ENCODE results near the gene PIK3C2A. TPM values are rescaled to one million over a fixed set of nuclear protein-coding genes. Genes with fewer than 3 reads are reported as not detected.
A peak's percentile ranks its signal among the peaks of the same experiment; 100 is the strongest.

PIK3C2A gene, protein sequence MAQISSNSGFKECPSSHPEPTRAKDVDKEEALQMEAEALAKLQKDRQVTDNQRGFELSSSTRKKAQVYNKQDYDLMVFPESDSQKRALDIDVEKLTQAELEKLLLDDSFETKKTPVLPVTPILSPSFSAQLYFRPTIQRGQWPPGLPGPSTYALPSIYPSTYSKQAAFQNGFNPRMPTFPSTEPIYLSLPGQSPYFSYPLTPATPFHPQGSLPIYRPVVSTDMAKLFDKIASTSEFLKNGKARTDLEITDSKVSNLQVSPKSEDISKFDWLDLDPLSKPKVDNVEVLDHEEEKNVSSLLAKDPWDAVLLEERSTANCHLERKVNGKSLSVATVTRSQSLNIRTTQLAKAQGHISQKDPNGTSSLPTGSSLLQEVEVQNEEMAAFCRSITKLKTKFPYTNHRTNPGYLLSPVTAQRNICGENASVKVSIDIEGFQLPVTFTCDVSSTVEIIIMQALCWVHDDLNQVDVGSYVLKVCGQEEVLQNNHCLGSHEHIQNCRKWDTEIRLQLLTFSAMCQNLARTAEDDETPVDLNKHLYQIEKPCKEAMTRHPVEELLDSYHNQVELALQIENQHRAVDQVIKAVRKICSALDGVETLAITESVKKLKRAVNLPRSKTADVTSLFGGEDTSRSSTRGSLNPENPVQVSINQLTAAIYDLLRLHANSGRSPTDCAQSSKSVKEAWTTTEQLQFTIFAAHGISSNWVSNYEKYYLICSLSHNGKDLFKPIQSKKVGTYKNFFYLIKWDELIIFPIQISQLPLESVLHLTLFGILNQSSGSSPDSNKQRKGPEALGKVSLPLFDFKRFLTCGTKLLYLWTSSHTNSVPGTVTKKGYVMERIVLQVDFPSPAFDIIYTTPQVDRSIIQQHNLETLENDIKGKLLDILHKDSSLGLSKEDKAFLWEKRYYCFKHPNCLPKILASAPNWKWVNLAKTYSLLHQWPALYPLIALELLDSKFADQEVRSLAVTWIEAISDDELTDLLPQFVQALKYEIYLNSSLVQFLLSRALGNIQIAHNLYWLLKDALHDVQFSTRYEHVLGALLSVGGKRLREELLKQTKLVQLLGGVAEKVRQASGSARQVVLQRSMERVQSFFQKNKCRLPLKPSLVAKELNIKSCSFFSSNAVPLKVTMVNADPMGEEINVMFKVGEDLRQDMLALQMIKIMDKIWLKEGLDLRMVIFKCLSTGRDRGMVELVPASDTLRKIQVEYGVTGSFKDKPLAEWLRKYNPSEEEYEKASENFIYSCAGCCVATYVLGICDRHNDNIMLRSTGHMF (N-terminal part only)
- total RNA-seq (2014; rRNA removed; shearing (Covaris generic)) (25.7 and 31.8 TPM in 2 replicates), polyA plus RNA-seq (2016; fragmentation: Nextera tagmentation; extraction: Ambion mirVana) (14.2 and 14.5 TPM in 2 replicates)

DNA sequence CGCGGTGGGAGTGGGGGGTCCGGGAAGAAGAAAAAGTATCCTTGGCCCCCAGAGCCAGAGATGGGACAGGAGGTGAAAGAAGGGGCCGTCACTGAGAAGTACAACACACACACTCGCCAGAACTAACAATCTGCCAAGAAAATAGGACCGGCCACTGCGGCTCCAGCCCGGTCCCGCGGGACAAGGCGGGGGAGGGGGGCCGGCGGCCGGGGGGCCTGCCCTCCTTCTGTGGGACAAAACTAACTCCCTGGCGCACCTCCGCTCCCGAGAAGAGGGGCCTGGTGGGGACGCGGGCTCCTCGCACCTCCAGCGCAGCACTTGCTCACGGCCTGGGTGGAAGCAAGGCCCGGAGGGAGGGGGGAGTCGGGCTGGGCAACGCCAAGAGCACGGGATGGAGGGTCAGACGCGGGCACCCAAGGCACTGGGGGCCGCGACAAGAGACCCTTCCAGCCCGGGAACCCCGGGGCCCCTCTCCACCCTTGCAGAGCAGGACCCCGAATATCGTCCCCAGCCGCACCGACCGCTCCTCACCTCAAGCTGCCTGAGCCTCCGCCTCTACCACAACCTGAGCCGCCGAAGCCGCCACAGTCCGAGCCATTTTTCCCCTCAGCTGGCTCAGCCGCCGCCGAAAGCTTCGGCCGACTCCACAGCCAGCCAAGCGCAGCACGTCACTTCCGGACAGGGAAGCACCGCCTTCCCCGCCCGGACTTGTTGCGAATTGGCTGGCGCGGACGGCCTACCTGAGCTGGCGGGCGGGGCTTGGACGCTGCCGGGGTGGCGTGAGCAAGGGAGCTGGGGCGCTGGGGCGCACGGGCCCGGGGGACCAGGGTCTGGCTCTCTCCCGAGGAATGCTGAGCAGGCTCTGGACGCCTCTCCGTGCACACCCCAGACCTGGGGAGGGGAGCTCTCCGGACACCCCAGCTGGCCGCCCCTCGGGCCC lies at the start of gene PIK3C2A:
TSS of gene PIK3C2A (minus strand) at position 670 of the 940 bp plus-strand sequence. CDS start 38,245 bp downstream, outside the sequence.
- peak within 1 kb of the TSS; percentile 89 for H3K4me2 ChIP-seq (ENCODE audit: unreplicated experiment)
- H3K79me2 ChIP-seq (ENCODE audit: insufficient read depth) = peaks cover 50% of the 10 kb centered on the region
- 0 out of 2 replicates have a peak, but pooled peaks cover 3% of the 10 kb centered on the region for H3K36me3 ChIP-seq (ENCODE audit: low read depth)
- DNase-seq = peak; percentile 98
- in situ Hi-C loops (cut with MboI) = no loop called here
- 1% methylated on average over 38 to 63 of the region's 72 CpGs for WGBS, 2 experiments (ENCODE audit: low coverage in 1 of 2, low lambda C conversion rate in 2 of 2, missing lambda C conversion rate in 2 of 2)
- peak within 1 kb of the TSS; percentile 80 for H3K27ac ChIP-seq
- no peak for TF ChIP-seq EZH2phosphoT487 (IDR thresholded peaks at IDR 0.05; ENCODE audit: insufficient read depth, low read depth)
- no peaks in the 10 kb centered on the region for H4K20me1 ChIP-seq (ENCODE audit: insufficient read depth)
- peak within 1 kb of the TSS; percentile 87 for H3K9ac ChIP-seq
- H3K9me3 ChIP-seq (ENCODE audit: low read depth) = no peaks in the 10 kb centered on the region
- H3K4me1 ChIP-seq (ENCODE audit: insufficient read depth) = peaks cover 27% of the 10 kb centered on the region
- H2AFZ ChIP-seq = peak within 1 kb of the TSS; percentile 91
- peak within 1 kb of the TSS; percentile 86 for H3K4me3 ChIP-seq
- H3K9me2 ChIP-seq (ENCODE audit: insufficient read depth) = no peaks in the 10 kb centered on the region
- no peaks in the 10 kb centered on the region for H3K27me3 ChIP-seq (replicated peaks; ENCODE audit: insufficient read depth)
- peaks cover 16% of the 10 kb centered on the region for H3F3A ChIP-seq (ENCODE audit: insufficient read depth)

DNA sequence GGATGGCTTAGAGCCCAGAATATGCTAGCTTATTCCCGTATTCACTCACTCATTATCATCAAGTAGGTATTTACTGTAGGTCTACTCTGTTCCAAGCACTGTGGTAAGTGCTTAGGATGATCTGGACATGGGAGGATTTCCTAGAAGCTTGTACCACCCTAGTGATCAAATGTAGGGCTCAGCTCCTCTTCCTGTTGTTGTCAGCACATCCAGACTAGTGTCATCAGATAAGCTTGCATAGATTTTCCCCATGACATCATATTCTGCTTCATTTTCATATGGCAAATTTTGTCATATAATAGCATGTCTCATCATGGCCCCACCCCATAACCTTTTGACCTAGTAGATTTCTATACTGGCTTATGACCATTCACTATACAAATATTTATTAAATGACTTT lies 49.4 kb upstream of the PIK3C2A start:
- in situ Hi-C loops (cut with MboI) = no loop called here
- H3K4me3 ChIP-seq = peak overlapping the region; percentile 52; the same call in 1 of the 2 replicates
- H3K4me2 ChIP-seq (ENCODE audit: unreplicated experiment) = peak overlapping the region; percentile 73
- H4K20me1 ChIP-seq (ENCODE audit: insufficient read depth) = no peaks in the 10 kb centered on the region
- H3K79me2 ChIP-seq (ENCODE audit: insufficient read depth) = no peaks in the 10 kb centered on the region
- no peaks in the 10 kb centered on the region for H3K9me2 ChIP-seq (ENCODE audit: insufficient read depth)
- peaks cover 22% of the 10 kb centered on the region for H3F3A ChIP-seq (ENCODE audit: insufficient read depth)
- 0% methylated on average over 1 of the region's 1 CpG for WGBS, 2 experiments (ENCODE audit: low coverage in 1 of 2, low lambda C conversion rate in 2 of 2, missing lambda C conversion rate in 2 of 2)
- no peaks in the 10 kb centered on the region for H3K9me3 ChIP-seq (ENCODE audit: low read depth)
- H3K4me1 ChIP-seq (ENCODE audit: insufficient read depth) = peaks cover 17% of the 10 kb centered on the region
- H3K27me3 ChIP-seq (replicated peaks; ENCODE audit: insufficient read depth) = no peaks in the 10 kb centered on the region
- TF ChIP-seq EZH2 (IDR thresholded peaks at IDR 0.05; ENCODE audit: insufficient read depth, poor library complexity, severe bottlenecking) (no peak), EZH2phosphoT487 (IDR thresholded peaks at IDR 0.05; ENCODE audit: insufficient read depth, low read depth) (no peak)
- peak overlapping the region; percentile 73 for H3K9ac ChIP-seq
- H3K27ac ChIP-seq = peak overlapping the region; percentile 97
- DNase-seq = peak; percentile 73
- H2AFZ ChIP-seq = peak overlapping the region; percentile 39; the same call in 1 of the 2 replicates
- H3K36me3 ChIP-seq (ENCODE audit: low read depth) = no peaks in the 10 kb centered on the region

GRCh38 chr11:17256512-17256911 lies 48.7 kb upstream of the PIK3C2A start:
- no peaks in the 10 kb centered on the region for H3K9me2 ChIP-seq (ENCODE audit: insufficient read depth)
- H2AFZ ChIP-seq = peak overlapping the region; percentile 39; the same call in 1 of the 2 replicates
- H3K36me3 ChIP-seq (ENCODE audit: low read depth) = no peaks in the 10 kb centered on the region
- peak overlapping the region; percentile 73 for H3K4me2 ChIP-seq (ENCODE audit: unreplicated experiment)
- TF ChIP-seq EZH2phosphoT487 (IDR thresholded peaks at IDR 0.05; ENCODE audit: insufficient read depth, low read depth) (no peak), EZH2 (IDR thresholded peaks at IDR 0.05; ENCODE audit: insufficient read depth, poor library complexity, severe bottlenecking) (no peak)
- whole genome bisulfite sequencing, 2 experiments (ENCODE audit: low coverage in 1 of 2, low lambda C conversion rate in 2 of 2, missing lambda C conversion rate in 2 of 2) = 2 to 6% methylated on average over 3 of the region's 3 CpGs
- H3K27me3 ChIP-seq (replicated peaks; ENCODE audit: insufficient read depth) = no peaks in the 10 kb centered on the region
- peak overlapping the region; percentile 97 for H3K27ac ChIP-seq
- peaks cover 17% of the 10 kb centered on the region for H3K4me1 ChIP-seq (ENCODE audit: insufficient read depth)
- no peaks in the 10 kb centered on the region for H3K79me2 ChIP-seq (ENCODE audit: insufficient read depth)
- H3K9ac ChIP-seq = peak overlapping the region; percentile 73
- DNase-seq = peak; percentile 96
- H4K20me1 ChIP-seq (ENCODE audit: insufficient read depth) = no peaks in the 10 kb centered on the region
- no peaks in the 10 kb centered on the region for H3K9me3 ChIP-seq (ENCODE audit: low read depth)
- in situ Hi-C loops (cut with MboI) = no loop called here
- peak overlapping the region; percentile 52 for H3K4me3 ChIP-seq
- peaks cover 22% of the 10 kb centered on the region for H3F3A ChIP-seq (ENCODE audit: insufficient read depth)

Data from GM23248 (cell line).